ENCODE results near the gene DDX49. TPM values are rescaled to one million over a fixed set of nuclear protein-coding genes. Genes with fewer than 3 reads are reported as not detected.

Gene DDX49
- polyA plus RNA-seq, 1 of the 3 experiments (the other 2 are of a cell fraction): 86.8 TPM

GRCh38 chr19:18878058-18878797 is 41.3 kb upstream of the DDX49 start:
- H3K4me1 ChIP-seq (ENCODE audit: control insufficient read depth in 1 of 2, insufficient read depth in 2 of 2, low read depth in 1 of 2, low read length in 1 of 2): no peaks in the 10 kb centered on the region
- H3K9me2 ChIP-seq: no peaks in the 10 kb centered on the region
- H2AFZ ChIP-seq (ENCODE audit: low read depth): no peak overlapping the region
- peaks cover 0 to 3% of the 10 kb centered on the region in 2 experiments for H3K36me3 ChIP-seq (replicated peaks in 1 of 2; ENCODE audit: control insufficient read depth in 1 of 2, insufficient read depth in 2 of 2, low read length in 1 of 2)
- no peaks in the 10 kb centered on the region for H3K79me2 ChIP-seq (ENCODE audit: insufficient read depth)
- no peak for DNase-seq
- POLR2A ChIA-PET: no interaction called here
- WGBS (ENCODE audit: low lambda C conversion rate): 89% methylated on average over 19 of the region's 25 CpGs
- H3K4me2 ChIP-seq: no peak overlapping the region
- H3F3A ChIP-seq (replicated peaks; ENCODE audit: insufficient read depth): peaks cover 4% of the 10 kb centered on the region
- no peaks in the 10 kb centered on the region; the same call in 1 of the 2 replicates for H3K9me3 ChIP-seq
- CTCF ChIA-PET: interaction anchor here (0.9 to 4.4 kb wide), 4 partner anchors 11 to 30 kb away, joined by 3 to 38 read pairs (median 8); no protein-coding TSS in a partner anchor
- TF ChIP-seq MXI1 (IDR thresholded peaks at IDR 0.05; ENCODE audit: low read depth, low read length) (no peak), RFX5 (IDR thresholded peaks at IDR 0.05; ENCODE audit: low read length) (no peak), TAF1 (IDR thresholded peaks at IDR 0.05; ENCODE audit: borderline replicate concordance, low read depth, low read length) (no peak), FOSL2 (IDR thresholded peaks at IDR 0.05; ENCODE audit: borderline replicate concordance, low read depth) (no peak), NRF1 (IDR thresholded peaks at IDR 0.05; ENCODE audit: low read depth, low read length) (no peak), ELF1 (IDR thresholded peaks at IDR 0.05) (no peak), SMC3 (IDR thresholded peaks at IDR 0.05; ENCODE audit: low read depth, low read length) (no peak), CTCF (IDR thresholded peaks at IDR 0.05) (no peak), GATA2 (CRISPR knock-in tag; IDR thresholded peaks at IDR 0.05) (no peak), FOXM1 (IDR thresholded peaks at IDR 0.05; ENCODE audit: low read depth) (no peak), MEF2A (IDR thresholded peaks at IDR 0.05; ENCODE audit: borderline replicate concordance, low read depth) (no peak), TEAD4 (IDR thresholded peaks at IDR 0.05; ENCODE audit: borderline replicate concordance, insufficient read depth) (no peak), YY1 (IDR thresholded peaks at IDR 0.05; ENCODE audit: low read depth) (no peak)
- no peak overlapping the region for H3K9ac ChIP-seq
- H3K27ac ChIP-seq (ENCODE audit: low read depth in 2 of 2, low read length in 1 of 2): no peak overlapping the region
- no peaks in the 10 kb centered on the region for H4K20me1 ChIP-seq (ENCODE audit: insufficient read depth)
- no peaks in the 10 kb centered on the region for H3K27me3 ChIP-seq (ENCODE audit: insufficient read depth)
- H3K4me3 ChIP-seq (ENCODE audit: low read depth in 2 of 2, low read length in 1 of 2): no peak overlapping the region

DNA sequence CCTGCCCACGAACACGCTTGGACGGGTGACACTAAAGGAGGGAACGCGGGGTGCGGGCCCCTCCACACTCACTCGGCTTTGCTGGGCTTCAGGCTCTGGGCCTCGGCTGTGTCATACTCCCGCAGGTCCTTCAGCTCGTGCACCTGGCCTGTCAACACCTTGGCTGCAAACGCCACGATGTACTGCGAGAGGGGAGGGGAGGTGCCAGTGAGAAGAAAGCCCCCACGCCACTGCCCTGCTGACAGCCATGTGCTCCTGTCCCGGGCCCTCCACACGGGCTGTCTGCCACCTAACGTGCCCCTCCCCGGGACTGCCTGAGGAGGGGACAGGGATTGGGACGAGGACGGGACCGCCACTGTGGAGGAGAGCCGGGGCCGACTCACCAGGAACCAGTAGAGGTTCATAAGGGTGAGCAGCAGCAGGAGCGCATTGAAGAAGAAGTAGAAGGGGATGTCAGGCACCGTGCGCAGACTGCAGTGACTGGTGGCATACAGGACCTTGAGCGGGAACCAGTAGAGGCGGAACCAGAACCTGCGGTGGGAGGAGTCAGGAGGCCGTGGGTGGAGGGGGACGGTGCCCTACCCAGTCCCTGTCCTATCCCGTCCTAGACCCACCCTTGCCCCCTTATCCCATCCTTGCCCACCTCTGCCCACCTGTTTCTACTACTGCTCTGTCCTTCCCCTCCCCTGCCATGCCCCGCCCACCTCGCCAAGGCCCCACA is 40.5 kb upstream of the DDX49 start:
- no peaks in the 10 kb centered on the region; the same call in 1 of the 2 replicates for H3K9me3 ChIP-seq
- CTCF ChIA-PET: interaction anchor here (1.2 to 5.0 kb wide), 6 partner anchors 12 to 291 kb away, joined by 3 to 23 read pairs (median 8); partner anchors contain the start of genes CERS1 and REX1BD
- POLR2A ChIA-PET: no interaction called here
- WGBS (ENCODE audit: low lambda C conversion rate): 91% methylated on average over 31 of the region's 34 CpGs
- H3K9ac ChIP-seq: no peak overlapping the region
- no peak for DNase-seq
- no peaks in the 10 kb centered on the region for H3K9me2 ChIP-seq
- no peaks in the 10 kb centered on the region for H3K79me2 ChIP-seq (ENCODE audit: insufficient read depth)
- no peak overlapping the region for H2AFZ ChIP-seq (ENCODE audit: low read depth)
- no peaks in the 10 kb centered on the region for H3K4me1 ChIP-seq (ENCODE audit: control insufficient read depth in 1 of 2, insufficient read depth in 2 of 2, low read depth in 1 of 2, low read length in 1 of 2)
- H3K27me3 ChIP-seq (ENCODE audit: insufficient read depth): no peaks in the 10 kb centered on the region
- H4K20me1 ChIP-seq (ENCODE audit: insufficient read depth): no peaks in the 10 kb centered on the region
- peaks cover 4% of the 10 kb centered on the region for H3F3A ChIP-seq (replicated peaks; ENCODE audit: insufficient read depth)
- H3K4me3 ChIP-seq (ENCODE audit: low read depth in 2 of 2, low read length in 1 of 2): no peak overlapping the region
- peaks cover 0 to 3% of the 10 kb centered on the region in 2 experiments for H3K36me3 ChIP-seq (replicated peaks in 1 of 2; ENCODE audit: control insufficient read depth in 1 of 2, insufficient read depth in 2 of 2, low read length in 1 of 2)
- H3K27ac ChIP-seq (ENCODE audit: low read depth in 2 of 2, low read length in 1 of 2): no peak overlapping the region
- H3K4me2 ChIP-seq: no peak overlapping the region
- TF ChIP-seq NRF1 (IDR thresholded peaks at IDR 0.05; ENCODE audit: low read depth, low read length): no peak
- no peak for TF ChIP-seq SIN3A (IDR thresholded peaks at IDR 0.05; ENCODE audit: borderline replicate concordance, low read depth, low read length)
- TF ChIP-seq FOXJ3 (CRISPR knock-in tag; IDR thresholded peaks at IDR 0.05): no peak
- TF ChIP-seq MEF2A (IDR thresholded peaks at IDR 0.05; ENCODE audit: borderline replicate concordance, low read depth): no peak
- TF ChIP-seq, protein P1, sequence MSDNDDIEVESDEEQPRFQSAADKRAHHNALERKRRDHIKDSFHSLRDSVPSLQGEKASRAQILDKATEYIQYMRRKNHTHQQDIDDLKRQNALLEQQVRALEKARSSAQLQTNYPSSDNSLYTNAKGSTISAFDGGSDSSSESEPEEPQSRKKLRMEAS (IDR thresholded peaks at IDR 0.05; ENCODE audit: low read depth): no peak
- no peak for TF ChIP-seq RFX5 (IDR thresholded peaks at IDR 0.05; ENCODE audit: low read length)
- TF ChIP-seq TEAD4 (IDR thresholded peaks at IDR 0.05; ENCODE audit: borderline replicate concordance, insufficient read depth): no peak
- no peak for TF ChIP-seq REST (IDR thresholded peaks at IDR 0.05; ENCODE audit: low read depth, low read length)
- no peak for TF ChIP-seq NFIC (IDR thresholded peaks at IDR 0.05; ENCODE audit: borderline replicate concordance)
- no peak for TF ChIP-seq RXRA (IDR thresholded peaks at IDR 0.05; ENCODE audit: borderline replicate concordance, low read depth)
- TF ChIP-seq ELF1 (IDR thresholded peaks at IDR 0.05): no peak
- TF ChIP-seq TCF12 (IDR thresholded peaks at IDR 0.05): no peak
- TF ChIP-seq JUND (IDR thresholded peaks at IDR 0.05): no peak
- no peak for TF ChIP-seq POLR2AphosphoS5 (IDR thresholded peaks at IDR 0.05; ENCODE audit: low read depth, low read length)
- no peak for TF ChIP-seq FOSL2 (IDR thresholded peaks at IDR 0.05; ENCODE audit: borderline replicate concordance, low read depth)
